GM13976 (cell line): ENCODE measurements around the gene SOWAHC.

Experiments
- DNase-seq: peaks from one replicate; pipeline ENCODE4 v3.0.0; 2012; ENCODE audit warnings: low spot score
- in situ Hi-C: fragments of 300-500 bp; cut with MboI; formaldehyde crosslinking; loops from one replicate; pipeline ENCODE4 v1.12.0; 2022; ENCODE audit warnings: low sequenced_read_pairs, mixed read lengths, inconsistent platforms; ENCODE audit not compliant: unreplicated experiment
- TF ChIP-seq, protein P1 (sequence below): IDR thresholded peaks from 2 replicates; pipeline ENCODE4 v1.5.1; 2012; ENCODE audit warnings: borderline replicate concordance, mild to moderate bottlenecking; ENCODE audit not compliant: insufficient read depth; ENCODE audit errors: extremely low read depth, missing control alignments, control extremely low read depth

SOWAHC gene

DNA sequence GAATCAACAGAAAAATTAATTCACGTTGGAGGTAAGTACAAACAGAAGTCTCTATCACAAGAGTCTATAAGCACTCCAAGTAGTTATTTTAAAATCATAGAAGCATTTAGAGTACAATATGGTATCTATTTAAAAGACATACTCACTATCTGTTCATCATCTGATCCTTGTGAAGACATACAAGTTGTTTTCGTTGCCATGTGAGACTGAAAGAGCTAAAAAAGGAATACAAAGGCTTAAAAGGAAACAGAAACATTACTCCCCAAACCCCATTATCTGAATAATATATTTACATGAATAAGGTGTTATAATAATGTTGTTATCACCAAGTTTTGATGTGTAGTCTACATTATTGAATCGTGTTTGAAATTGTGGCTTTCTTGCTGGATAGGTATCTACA is 21.3 kb upstream of the SOWAHC start:
- TF ChIP-seq, protein P1, sequence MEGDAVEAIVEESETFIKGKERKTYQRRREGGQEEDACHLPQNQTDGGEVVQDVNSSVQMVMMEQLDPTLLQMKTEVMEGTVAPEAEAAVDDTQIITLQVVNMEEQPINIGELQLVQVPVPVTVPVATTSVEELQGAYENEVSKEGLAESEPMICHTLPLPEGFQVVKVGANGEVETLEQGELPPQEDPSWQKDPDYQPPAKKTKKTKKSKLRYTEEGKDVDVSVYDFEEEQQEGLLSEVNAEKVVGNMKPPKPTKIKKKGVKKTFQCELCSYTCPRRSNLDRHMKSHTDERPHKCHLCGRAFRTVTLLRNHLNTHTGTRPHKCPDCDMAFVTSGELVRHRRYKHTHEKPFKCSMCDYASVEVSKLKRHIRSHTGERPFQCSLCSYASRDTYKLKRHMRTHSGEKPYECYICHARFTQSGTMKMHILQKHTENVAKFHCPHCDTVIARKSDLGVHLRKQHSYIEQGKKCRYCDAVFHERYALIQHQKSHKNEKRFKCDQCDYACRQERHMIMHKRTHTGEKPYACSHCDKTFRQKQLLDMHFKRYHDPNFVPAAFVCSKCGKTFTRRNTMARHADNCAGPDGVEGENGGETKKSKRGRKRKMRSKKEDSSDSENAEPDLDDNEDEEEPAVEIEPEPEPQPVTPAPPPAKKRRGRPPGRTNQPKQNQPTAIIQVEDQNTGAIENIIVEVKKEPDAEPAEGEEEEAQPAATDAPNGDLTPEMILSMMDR = no peak
- DNase-seq = no peak
- in situ Hi-C loops = no loop called here

DNA sequence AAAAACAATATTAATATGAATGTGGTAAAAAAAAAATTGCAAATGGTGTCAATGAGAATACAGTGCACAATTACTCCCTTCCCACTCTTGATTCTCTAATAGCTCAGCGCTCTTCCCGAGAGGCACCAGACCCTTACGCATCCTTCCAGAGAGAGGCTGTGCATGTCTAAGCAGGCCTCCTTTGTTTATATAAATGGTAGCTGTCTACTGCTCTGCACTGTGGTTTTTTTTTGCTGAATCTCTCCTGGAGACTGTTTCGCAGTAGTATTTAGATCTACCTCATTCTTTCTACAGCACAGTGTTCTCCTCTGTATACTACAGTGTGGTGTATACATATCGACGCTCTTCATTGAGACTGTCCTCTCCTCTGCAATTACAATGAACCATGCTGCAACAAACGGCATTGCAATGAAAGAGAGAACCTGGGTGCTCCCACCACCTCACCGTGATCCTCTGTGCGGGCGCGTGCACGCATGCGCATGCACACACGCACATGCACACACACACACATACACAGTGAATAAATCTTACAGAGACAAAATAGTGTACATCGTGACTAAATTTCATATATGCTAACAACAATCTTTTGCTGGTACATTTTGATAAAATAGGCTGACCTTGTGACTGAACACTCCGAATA is 19.8 kb upstream of the SOWAHC start:
- TF ChIP-seq, protein P1 = no peak
- DNase-seq = no peak
- in situ Hi-C loops = no loop called here

DNA sequence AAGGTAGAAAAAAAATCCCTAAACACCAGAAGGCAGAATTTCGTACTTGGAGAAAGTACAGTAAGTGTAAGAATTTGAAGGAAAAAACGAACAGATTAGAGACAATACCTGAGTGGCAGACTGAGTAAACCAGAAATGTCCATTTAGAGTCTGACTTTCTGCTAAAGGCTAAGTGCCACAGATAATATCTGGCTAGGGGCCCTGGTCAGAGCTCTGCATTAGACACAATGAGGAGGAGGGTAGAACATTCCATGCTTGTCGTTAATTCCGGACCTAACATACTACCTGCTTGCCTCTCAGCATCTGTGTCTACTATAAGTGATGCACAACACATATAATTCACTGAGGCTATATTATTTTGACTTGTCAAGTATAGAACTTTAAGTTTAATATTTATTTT is 18.5 kb upstream of the SOWAHC start:
- DNase-seq = no peak
- TF ChIP-seq, protein P1 = no peak
- in situ Hi-C loops = no loop called here

DNA sequence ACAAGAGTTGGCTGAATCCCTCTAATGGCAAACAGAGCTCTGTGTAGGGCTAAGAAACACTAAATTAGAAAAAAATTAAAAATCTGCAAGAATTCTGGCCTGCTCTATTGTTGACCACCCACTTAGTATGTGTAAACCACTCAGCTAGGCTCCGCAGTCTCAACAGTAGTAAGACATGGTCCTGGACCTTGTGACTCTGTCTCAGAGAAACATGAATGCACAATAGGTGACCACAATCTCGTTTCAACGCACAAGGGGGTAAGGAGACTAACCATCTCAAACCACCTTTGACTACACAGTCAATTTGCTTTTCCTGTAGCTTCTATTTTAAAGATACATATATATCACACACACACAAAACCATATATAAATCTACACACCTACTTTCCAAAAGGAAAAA is 16.9 kb upstream of the SOWAHC start:
- DNase-seq = peak; percentile 34
- TF ChIP-seq, protein P1 = no peak
- in situ Hi-C loops = no loop called here

DNA sequence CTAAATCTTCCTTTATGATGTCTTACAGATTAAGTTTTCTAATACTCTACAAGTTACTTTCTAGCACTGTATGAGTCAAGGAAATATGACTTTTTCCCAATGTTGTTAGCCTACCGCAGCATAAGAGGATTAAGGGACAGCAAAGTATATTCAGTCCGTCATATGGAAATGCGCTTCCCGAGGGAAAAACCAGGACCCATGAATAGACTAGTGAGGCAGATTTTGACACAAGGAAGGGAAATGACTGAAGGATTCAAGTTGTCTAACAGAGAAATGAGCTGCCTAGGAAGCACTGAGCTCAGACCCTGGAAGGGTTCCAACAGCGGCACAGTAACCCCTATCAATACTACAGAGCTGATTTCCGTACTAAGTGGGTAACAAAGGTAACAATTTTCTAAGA is 12.4 kb upstream of the SOWAHC start:
- TF ChIP-seq, protein P1 = no peak
- in situ Hi-C loops = no loop called here
- no peak for DNase-seq

DNA sequence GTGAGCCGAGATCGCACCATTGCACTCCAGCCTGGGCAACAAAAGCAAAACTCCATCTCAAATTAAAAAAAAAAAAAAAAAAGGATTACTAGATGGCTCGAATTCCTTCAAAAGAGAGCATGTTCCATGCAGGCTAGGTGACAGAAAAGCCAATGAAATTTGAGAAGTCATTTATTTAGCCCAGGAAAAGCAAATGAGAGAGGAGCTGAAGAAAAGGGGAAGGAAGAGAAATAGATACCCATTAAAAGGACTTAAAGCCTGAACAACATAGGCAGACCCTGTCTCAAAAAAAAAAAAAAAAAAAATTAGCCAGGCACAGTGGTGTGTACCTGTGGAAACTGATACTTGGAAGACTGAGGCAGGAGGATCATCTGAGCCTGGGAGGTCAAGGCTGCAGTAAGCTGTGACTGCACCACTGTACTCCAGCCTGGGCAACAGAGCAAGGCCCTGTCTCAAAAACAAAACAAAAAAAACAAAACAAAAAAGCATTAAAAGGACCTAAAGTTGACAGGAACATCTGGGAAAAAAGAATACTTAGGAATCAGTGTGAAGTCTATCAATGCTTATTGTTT is 11.5 kb upstream of the SOWAHC start:
- TF ChIP-seq, protein P1 = no peak
- in situ Hi-C loops = no loop called here
- DNase-seq = no peak
